HepG2 (cell line): Measurements from ENCODE around the gene RAB11FIP5. TPM values are rescaled to one million over a fixed set of nuclear protein-coding genes. Genes with fewer than 3 reads are reported as not detected.

ENCODE experiments used
- BORCS8-MEF2B ChIP-seq: sonication (generic); formaldehyde crosslinking; IDR thresholded peaks from 2 replicates; pipeline ENCODE4 v1.8.0; 2022; ENCODE audit warnings: mild to moderate bottlenecking, missing genetic modification reagents
- BRF2 ChIP-seq: sonication (generic); formaldehyde crosslinking; IDR thresholded peaks from 2 replicates; pipeline ENCODE4 v1.8.1; 2022; ENCODE audit warnings: mild to moderate bottlenecking, missing genetic modification reagents
- HBP1 ChIP-seq: IDR thresholded peaks from 2 replicates; pipeline ENCODE4 v1.6.1; 2016; ENCODE audit warnings: low read depth, control low read depth
- HOXA5 ChIP-seq: sonication (generic); formaldehyde crosslinking; IDR thresholded peaks from 2 replicates; pipeline ENCODE4 v1.4.0; 2020; ENCODE audit warnings: missing genetic modification reagents
- IRF1 ChIP-seq: sonication (generic); formaldehyde crosslinking; IDR thresholded peaks from 2 replicates; pipeline ENCODE4 v1.4.0; 2020; ENCODE audit warnings: low read depth, mild to moderate bottlenecking, missing genetic modification reagents
- KAT7 ChIP-seq: IDR thresholded peaks from 2 replicates; pipeline ENCODE4 v1.6.1; 2018; ENCODE audit warnings: borderline replicate concordance, missing compliant biosample characterization
- MYPOP ChIP-seq: sonication (generic); formaldehyde crosslinking; IDR thresholded peaks from 2 replicates; pipeline ENCODE4 v1.8.1; 2023; ENCODE audit warnings: mild to moderate bottlenecking, moderate library complexity, missing genetic modification reagents
- NFATC3 ChIP-seq: sonication (generic); formaldehyde crosslinking; IDR thresholded peaks from 2 replicates; pipeline ENCODE4 v1.5.1; 2020; ENCODE audit warnings: mild to moderate bottlenecking, missing genetic modification reagents
- PAWR ChIP-seq: sonication (generic); formaldehyde crosslinking; IDR thresholded peaks from 2 replicates; pipeline ENCODE4 v1.4.0; 2020; ENCODE audit warnings: missing genetic modification reagents, mild to moderate bottlenecking, borderline replicate concordance
- SNAPC4 ChIP-seq: sonication (generic); formaldehyde crosslinking; IDR thresholded peaks from 2 replicates; pipeline ENCODE4 v1.4.0; 2020; ENCODE audit warnings: mild to moderate bottlenecking, missing genetic modification reagents
- ZBTB34 ChIP-seq: sonication (generic); formaldehyde crosslinking; IDR thresholded peaks from 2 replicates; pipeline ENCODE4 v1.8.0; 2022; ENCODE audit warnings: mild to moderate bottlenecking, missing genetic modification reagents
- ZNF280D ChIP-seq: sonication (generic); formaldehyde crosslinking; IDR thresholded peaks from 2 replicates; pipeline ENCODE4 v1.5.1; 2020; ENCODE audit warnings: mild to moderate bottlenecking, missing genetic modification reagents
- ZNF354B ChIP-seq: sonication (generic); formaldehyde crosslinking; IDR thresholded peaks from 2 replicates; pipeline ENCODE4 v1.8.0; 2022; ENCODE audit warnings: mild to moderate bottlenecking, missing genetic modification reagents
- polyA plus RNA-seq, 8 experiments: library from polyadenylated mRNA; depleted of rRNA in 3 of 8; stranded (reverse) in 7 of 8; unstranded in 1 of 8; fragments of >200 nt; fragmentation: Illumina TruSeq in 4 of 8; extraction: Trizol in 4 of 8; gene quantifications; 2 replicates each; pipeline versions ENCODE4 v1.2.1 to v1.2.3, GENCODE V29; 2011 to 2016; ENCODE audit warnings: low read depth in 4 of 8, missing spikeins in 1 of 8, mixed read lengths in 1 of 8; ENCODE audit not compliant: insufficient read depth in 1 of 8
- total RNA-seq, 5 experiments: library from RNA; depleted of rRNA; stranded (reverse); fragments of >200 nt; fragmentation: Illumina TruSeq; extraction: Trizol; gene quantifications; 2 replicates each; pipeline ENCODE4 v1.2.3, GENCODE V29; 2016; ENCODE audit warnings: low read depth in 1 of 5

RAB11FIP5 gene
- total and polyA plus RNA-seq, 2 of the 13 experiments (the other 11 are each of a cell fraction or from before 2014, with no cell fraction given) = 9.4 to 22.9 TPM

GRCh38 chr2:73070643-73071359 is 41.9 kb downstream of the RAB11FIP5 start (continued):
- TF ChIP-seq ZNF354B (CRISPR knock-in tag) (no peak), ZBTB34 (CRISPR knock-in tag) (no peak), NFATC3 (CRISPR knock-in tag) (no peak), MYPOP (CRISPR knock-in tag) (no peak; the same call in 1 of the 2 replicates), HOXA5 (CRISPR knock-in tag) (peak; percentile 33; the same call in 1 of the 2 replicates), ZNF280D (CRISPR knock-in tag) (no peak), BORCS8-MEF2B (CRISPR knock-in tag) (no peak; the same call in 1 of the 2 replicates), BRF2 (no peak; the same call in 1 of the 2 replicates), KAT7 (CRISPR knock-in tag) (peak; percentile 27), SNAPC4 (CRISPR knock-in tag) (no peak), IRF1 (no peak), PAWR (no peak), HBP1 (CRISPR knock-in tag) (0 out of 2 replicates have a peak, but pooled peaks have one; percentile 30)
